ENCODE data around the gene CIRBP.

- TF ChIP-seq CTCF (IDR thresholded peaks at IDR 0.05; ENCODE audit: insufficient read depth, low read depth, low read length) (no peak), EZH2 (IDR thresholded peaks at IDR 0.05; ENCODE audit: insufficient read depth, low read length) (no peak)
Measured at GRCh38 chr19:1285737-1286360, 16.7 kb downstream of the CIRBP start, which contains the start of gene EFNA2.

Data from astrocyte (in vitro differentiated cells and primary cell).